GM12878 (cell line): Measurements from ENCODE around the gene RGS12. TPM values are rescaled to one million over a fixed set of nuclear protein-coding genes. Genes with fewer than 3 reads are reported as not detected.

Source experiments
- ATAC-seq: fragments of 200-7000 bp; cut with Tn5 transposase; 3 replicates; pipeline ENCODE4 v1.9.1; 2020; ENCODE audit warnings: mild to moderate bottlenecking, moderate library complexity
- BruUV-seq: library from RNA; stranded (reverse); fragments of 400-500 nt; replicated peaks from 2 replicates; lab custom pipeline; 2021; lab: Mats Ljungman, UMichigan
- CTCF ChIA-PET: fragments of 300-600 bp; sonication (Branson Sonifier 250); formaldehyde crosslinking; extraction: SDS; loops from one replicate; lab custom pipeline; 2021; ENCODE audit warnings: inconsistent platforms; lab: Yijun Ruan, JAX
- POLR2A ChIA-PET: fragments of 350-600 bp; formaldehyde crosslinking; extraction: SDS; loops from one replicate; lab custom pipeline; 2021; ENCODE audit warnings: inconsistent platforms; lab: Charles Lee
- RAD21 ChIA-PET: fragments of 300-600 bp; sonication (Branson Sonifier 250); formaldehyde crosslinking; loops from one replicate; lab custom pipeline; 2023; ENCODE audit warnings: antibody characterized with exemption; ENCODE audit not compliant: unreplicated experiment; lab: Charles Lee
- SMC1A ChIA-PET: fragments of 300-600 bp; sonication (Branson Sonifier 250); formaldehyde crosslinking; loops from one replicate; lab custom pipeline; 2023; ENCODE audit not compliant: unreplicated experiment, uncharacterized antibody; lab: Charles Lee
- DNase-seq: peaks from one replicate; pipeline ENCODE4 v3.0.0-alpha.2; 2011; ENCODE audit warnings: low read depth, low spot score
- FAIRE-seq: peaks from 3 replicates; lab custom pipeline; 2011; peaks lifted over from hg19 to GRCh38; lab: Jason Lieb, UNC
- H2AFZ ChIP-seq: 2 replicates; pipeline ENCODE4 v1.6.0; 2011; ENCODE audit warnings: low read depth, low read length, control low read depth; ENCODE audit not compliant: control insufficient read depth
- H3K27ac ChIP-seq: 2 replicates; pipeline ENCODE4 v1.5.1; 2011; ENCODE audit warnings: control low read depth; ENCODE audit not compliant: control insufficient read depth, insufficient read depth
- H3K27me3 ChIP-seq, 2 experiments: replicated peaks in 1 of 2; 2 replicates each; pipeline versions ENCODE4 v1.6.0 to v1.6.1; 2011; ENCODE audit warnings: low read length in 1 of 2; ENCODE audit not compliant: control insufficient read depth in 2 of 2, insufficient read depth in 2 of 2
- H3K36me3 ChIP-seq, 2 experiments: 2 replicates each; pipeline ENCODE4 v1.5.1; 2011; ENCODE audit warnings: low read length in 1 of 2; ENCODE audit not compliant: control insufficient read depth in 2 of 2, insufficient read depth in 2 of 2
- H3K4me1 ChIP-seq: 2 replicates; pipeline ENCODE4 v1.6.1; 2011; ENCODE audit warnings: mild to moderate bottlenecking, low read length, moderate library complexity, mixed read lengths; ENCODE audit not compliant: control insufficient read depth, insufficient read depth
- H3K4me2 ChIP-seq: 2 replicates; pipeline ENCODE4 v1.6.0; 2011; ENCODE audit warnings: control low read depth; ENCODE audit not compliant: control insufficient read depth, insufficient read depth
- H3K4me3 ChIP-seq: fragments of 200-600 bp; sonication (generic); 2 replicates; pipeline ENCODE4 v1.5.1; 2016
- H3K79me2 ChIP-seq: 2 replicates; pipeline ENCODE4 v1.6.0; 2011; ENCODE audit warnings: low read length; ENCODE audit not compliant: control insufficient read depth, insufficient read depth
- H3K9ac ChIP-seq: 2 replicates; pipeline ENCODE4 v1.8.0; 2011; ENCODE audit warnings: low read length, control low read depth, mixed read lengths; ENCODE audit not compliant: control insufficient read depth, insufficient read depth
- H3K9me3 ChIP-seq: replicated peaks from 3 replicates; pipeline ENCODE4 v1.5.1; 2011; ENCODE audit warnings: mild to moderate bottlenecking, low read length; ENCODE audit not compliant: control insufficient read depth, insufficient read depth
- H4K20me1 ChIP-seq: 2 replicates; pipeline ENCODE4 v1.6.0; 2011; ENCODE audit not compliant: control insufficient read depth, insufficient read depth
- ATF2 ChIP-seq: IDR thresholded peaks from 2 replicates; pipeline ENCODE4 v1.6.1; 2012; ENCODE audit warnings: low read length, inconsistent platforms
- ATF7 ChIP-seq: fragments of 450-650 bp; IDR thresholded peaks from 2 replicates; pipeline ENCODE4 v1.6.1; 2016; ENCODE audit warnings: low read depth, mild to moderate bottlenecking
- BCL11A ChIP-seq: IDR thresholded peaks from 2 replicates; pipeline ENCODE4 v1.6.1; 2011; ENCODE audit warnings: low read depth, low read length
- MXI1 ChIP-seq: fragments of 150-350 bp; IDR thresholded peaks from 2 replicates; pipeline ENCODE4 v1.6.1; 2011; ENCODE audit warnings: low read depth, mild to moderate bottlenecking, inconsistent platforms, low read length, improper control_type of control experiment
- NFYA ChIP-seq: IDR thresholded peaks from 2 replicates; pipeline ENCODE4 v1.6.1; 2011; ENCODE audit warnings: low read depth, mild to moderate bottlenecking, low read length, improper control_type of control experiment, borderline replicate concordance
- NR2C2 ChIP-seq: IDR thresholded peaks from 2 replicates; pipeline ENCODE4 v1.6.1; 2011; ENCODE audit warnings: borderline replicate concordance, low read depth; ENCODE audit not compliant: control insufficient read depth, insufficient read length
- RELB ChIP-seq: fragments of 450-650 bp; IDR thresholded peaks from 2 replicates; pipeline ENCODE4 v1.6.1; 2017; ENCODE audit warnings: low read depth, mild to moderate bottlenecking, moderate library complexity
- WGBS: methylation state at CpG from one replicate; pipeline ENCODE4 v1.1.6; 2016; ENCODE audit warnings: low lambda C conversion rate; ENCODE audit not compliant: insufficient replicate concordance, insufficient coverage; ENCODE audit errors: missing lambda C conversion rate; 5-methylcytosine and 5-hydroxymethylcytosine counted together
- in situ Hi-C: fragments of 300-500 bp; cut with MboI; formaldehyde crosslinking; loops from 9 replicates; pipeline ENCODE4 v1.14.3; 2018; ENCODE audit warnings: mixed read lengths
- intact Hi-C: fragments of 100-400 bp; cut with micrococcal nuclease; formaldehyde crosslinking; loops from one replicate; pipeline ENCODE4 v1.14.2; 2022; ENCODE audit not compliant: unreplicated experiment
- polyA plus RNA-seq, 11 experiments: library from polyadenylated mRNA; depleted of rRNA in 4 of 11; unstranded in 6 of 11; stranded (reverse) in 5 of 11; fragments of >200 nt; fragmentation: Nextera tagmentation in 4 of 11; fragmentation: Illumina TruSeq in 1 of 11; extraction: Ambion mirVana in 4 of 11; extraction: Trizol in 1 of 11; gene quantifications; 1 replicate in 1 of 11; 2 replicates in 10 of 11; pipeline versions ENCODE4 v1.2.1 to v1.2.3, GENCODE V29; 2011 to 2016; ENCODE audit warnings: inconsistent platforms in 2 of 11, missing spikeins in 2 of 11, low read depth in 1 of 11
- total RNA-seq, 4 experiments: library from RNA; depleted of rRNA in 3 of 4; stranded (reverse); fragments of >200 nt in 3 of 4; fragmentation: Illumina TruSeq in 1 of 4; extraction: Trizol in 1 of 4; gene quantifications; 2 replicates each; pipeline versions ENCODE4 v1.2.1 to v1.2.3, GENCODE V29; 2013 to 2021
- TF ChIP-seq, protein P1 (sequence below): fragments of 450-650 bp; IDR thresholded peaks from 2 replicates; pipeline ENCODE4 v1.6.1; 2018; ENCODE audit warnings: borderline replicate concordance, mild to moderate bottlenecking; ENCODE audit not compliant: partially characterized antibody

RGS12 gene
- total and polyA plus RNA-seq, 10 of the 15 experiments (the other 5 are each of a cell fraction or from before 2014, with no cell fraction given) = 0.02 to 2.2 (median 0.73) TPM

DNA sequence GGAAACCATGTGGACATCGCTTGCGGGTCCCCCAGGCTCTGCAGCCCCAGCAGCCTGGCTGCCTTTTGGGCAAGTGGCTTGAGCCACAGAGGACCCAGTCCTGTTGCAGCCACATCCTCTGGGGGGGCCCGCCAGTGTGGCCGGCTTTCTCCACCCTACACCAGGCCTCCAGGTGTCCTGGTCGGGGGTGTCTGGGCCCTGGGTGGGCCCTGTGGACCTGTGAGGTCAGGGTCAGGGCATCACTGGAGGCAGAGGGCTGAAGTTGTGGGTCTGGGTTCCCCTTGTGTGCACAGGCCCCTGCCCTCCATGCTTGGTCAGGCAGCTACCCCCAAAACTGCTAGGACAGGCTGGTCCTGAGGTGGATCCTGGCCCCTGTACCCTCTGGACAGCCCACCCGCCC lies 47.1 kb upstream of the RGS12 start:
- ATAC-seq (no peak; the same call in 2 of the 3 replicates), DNase-seq (no peak), FAIRE-seq (no peak)
- no peak overlapping the region for H3K4me2 ChIP-seq
- no peaks in the 10 kb centered on the region for H3K9me3 ChIP-seq
- no peak overlapping the region for H3K9ac ChIP-seq
- no peak overlapping the region for H3K4me3 ChIP-seq
- in situ Hi-C loops = no loop called here
- no peaks in the 10 kb centered on the region for H3K4me1 ChIP-seq
- no TSS peak for BruUV-seq
- peaks cover 0 to 6% of the 10 kb centered on the region in 2 experiments; a peak in 3 of 4 replicates for H3K36me3 ChIP-seq
- intact Hi-C loops = no loop called here
- ChIA-PET POLR2A (no interaction called here), SMC1A (interaction anchor here (0.7 kb wide), 1 partner anchor 100 kb away, joined by 3 read pairs; no protein-coding TSS in a partner anchor), RAD21 (no interaction called here), CTCF (no interaction called here)
- no peaks in the 10 kb centered on the region for H3K79me2 ChIP-seq
- no peak overlapping the region for H3K27ac ChIP-seq
- 50% methylated on average over 6 of the region's 6 CpGs for WGBS
- no peak overlapping the region for H2AFZ ChIP-seq
- TF ChIP-seq NR2C2 = no peak
- H3K27me3 ChIP-seq = no peaks in the 10 kb centered on the region
- no peaks in the 10 kb centered on the region for H4K20me1 ChIP-seq

DNA sequence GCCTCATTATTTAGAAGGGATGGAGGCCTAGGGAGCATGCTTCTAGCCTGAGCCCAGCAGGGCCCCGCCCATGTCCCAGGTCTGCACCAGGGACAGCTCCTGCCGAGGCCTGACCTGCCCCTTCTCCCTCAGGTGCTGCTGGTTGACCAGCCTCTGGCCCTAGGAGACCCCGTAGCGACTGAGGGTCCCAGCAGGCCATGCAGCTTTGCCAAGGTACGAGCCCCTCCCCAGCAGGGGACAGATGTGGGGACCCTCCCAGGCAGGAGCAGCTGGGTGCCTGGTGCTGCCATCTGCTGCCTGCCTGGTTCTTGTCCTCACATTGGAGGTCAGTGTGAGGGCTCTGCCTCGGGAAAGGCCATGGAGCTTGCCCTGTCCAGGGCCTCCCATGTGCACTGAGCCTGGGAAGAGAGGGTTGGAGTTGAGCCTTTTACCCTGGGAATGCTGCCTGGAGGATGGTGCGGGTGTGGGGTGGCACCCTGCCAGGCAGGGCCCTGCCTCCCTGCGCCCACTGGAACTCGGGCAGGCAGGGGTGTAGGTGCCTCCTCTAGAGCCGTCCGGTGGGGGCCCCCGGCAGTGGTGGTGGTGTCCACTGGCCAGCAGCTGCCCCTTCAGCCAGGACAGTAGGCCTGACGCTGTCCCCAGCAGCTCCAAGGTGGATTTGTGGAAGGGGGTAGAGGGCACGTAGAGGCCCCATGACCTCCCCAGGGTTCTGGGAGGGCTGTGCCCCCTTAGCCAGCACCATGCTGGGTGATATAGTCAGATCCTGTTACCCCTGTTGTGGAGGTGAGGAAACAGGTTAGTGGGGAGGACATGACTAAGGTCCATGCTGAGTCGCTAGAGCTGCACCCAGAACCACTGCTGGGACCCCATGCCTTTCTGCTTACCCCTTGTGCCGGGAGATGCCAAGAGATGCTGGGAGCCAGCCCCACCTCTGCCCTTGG lies 46.1 kb upstream of the RGS12 start:
- FAIRE-seq = no peak
- BruUV-seq = no TSS peak
- DNase-seq = no peak
- 63% methylated on average over 16 of the region's 16 CpGs for WGBS
- H3K79me2 ChIP-seq = no peaks in the 10 kb centered on the region
- no peaks in the 10 kb centered on the region for H3K27me3 ChIP-seq
- H3K4me3 ChIP-seq = no peak overlapping the region
- RAD21 ChIA-PET = interaction anchor here (0.5 kb wide), 1 partner anchor 45 kb away, joined by 3 read pairs; no protein-coding TSS in a partner anchor
- H3K9ac ChIP-seq = no peak overlapping the region
- POLR2A ChIA-PET = no interaction called here
- peaks cover 0 to 3% of the 10 kb centered on the region in 2 experiments; a peak in 2 of 4 replicates for H3K36me3 ChIP-seq
- ATAC-seq = peak; percentile 15; the same call in 2 of the 3 replicates
- no peaks in the 10 kb centered on the region for H4K20me1 ChIP-seq
- H3K4me2 ChIP-seq = no peak overlapping the region
- CTCF ChIA-PET = no interaction called here
- no peak overlapping the region for H3K27ac ChIP-seq
- SMC1A ChIA-PET = interaction anchor here (0.7 kb wide), 1 partner anchor 101 kb away, joined by 3 read pairs; no protein-coding TSS in a partner anchor
- H3K4me1 ChIP-seq = no peaks in the 10 kb centered on the region
- no peak overlapping the region for H2AFZ ChIP-seq
- H3K9me3 ChIP-seq = no peaks in the 10 kb centered on the region
- in situ Hi-C loops (no loop called here), intact Hi-C loops (no loop called here)
- no peak for TF ChIP-seq MXI1
- no peak for TF ChIP-seq ATF7
- TF ChIP-seq BCL11A = no peak
- no peak for TF ChIP-seq NFYA
- no peak for TF ChIP-seq RELB
- TF ChIP-seq, protein P1, sequence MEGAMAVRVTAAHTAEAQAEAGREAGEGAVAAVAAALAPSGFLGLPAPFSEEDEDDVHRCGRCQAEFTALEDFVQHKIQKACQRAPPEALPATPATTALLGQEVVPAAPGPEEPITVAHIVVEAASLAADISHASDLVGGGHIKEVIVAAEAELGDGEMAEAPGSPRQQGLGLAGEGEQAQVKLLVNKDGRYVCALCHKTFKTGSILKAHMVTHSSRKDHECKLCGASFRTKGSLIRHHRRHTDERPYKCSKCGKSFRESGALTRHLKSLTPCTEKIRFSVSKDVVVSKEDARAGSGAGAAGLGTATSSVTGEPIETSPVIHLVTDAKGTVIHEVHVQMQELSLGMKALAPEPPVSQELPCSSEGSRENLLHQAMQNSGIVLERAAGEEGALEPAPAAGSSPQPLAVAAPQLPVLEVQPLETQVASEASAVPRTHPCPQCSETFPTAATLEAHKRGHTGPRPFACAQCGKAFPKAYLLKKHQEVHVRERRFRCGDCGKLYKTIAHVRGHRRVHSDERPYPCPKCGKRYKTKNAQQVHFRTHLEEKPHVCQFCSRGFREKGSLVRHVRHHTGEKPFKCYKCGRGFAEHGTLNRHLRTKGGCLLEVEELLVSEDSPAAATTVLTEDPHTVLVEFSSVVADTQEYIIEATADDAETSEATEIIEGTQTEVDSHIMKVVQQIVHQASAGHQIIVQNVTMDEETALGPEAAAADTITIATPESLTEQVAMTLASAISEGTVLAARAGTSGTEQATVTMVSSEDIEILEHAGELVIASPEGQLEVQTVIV = no peak
- no peak for TF ChIP-seq ATF2
